K562 (cell line): ENCODE measurements around the gene LRRC41. TPM values are rescaled to one million over a fixed set of nuclear protein-coding genes. Genes with fewer than 3 reads are reported as not detected.
A peak's percentile ranks its signal among the peaks of the same experiment; 100 is the strongest.

ENCODE experiments used
- CHD4 ChIP-seq: fragments of 200-600 bp; sonication (generic); IDR thresholded peaks from 3 replicates; pipeline ENCODE4 v1.6.1; 2012; ENCODE audit warnings: low read depth, mild to moderate bottlenecking, mixed read lengths, low read length, inconsistent platforms; ENCODE audit not compliant: insufficient read depth, insufficient replicate concordance, poor library complexity, severe bottlenecking
- KDM4B ChIP-seq, 2 experiments: fragments of 450-650 bp in 1 of 2; sonication (generic) in 1 of 2; IDR thresholded peaks; 2 replicates each; pipeline ENCODE4 v1.6.1; 2016 to 2017; ENCODE audit warnings: borderline replicate concordance in 2 of 2, antibody characterized with exemption in 1 of 2, low read depth in 1 of 2, mild to moderate bottlenecking in 1 of 2
- POLR2AphosphoS2 ChIP-seq: IDR thresholded peaks from 2 replicates; pipeline ENCODE4 v1.6.1; 2012; ENCODE audit warnings: low read length, improper control_type of control experiment
- POLR2B ChIP-seq: fragments of 450-650 bp; IDR thresholded peaks from 2 replicates; pipeline ENCODE4 v1.6.1; 2018; ENCODE audit warnings: low read depth; ENCODE audit not compliant: partially characterized antibody
- ZBTB17 ChIP-seq: fragments of 450-650 bp; formaldehyde crosslinking; IDR thresholded peaks from 2 replicates; pipeline ENCODE4 v1.4.0; 2020; ENCODE audit warnings: mild to moderate bottlenecking
- ZMIZ1 ChIP-seq, 2 experiments: fragments of 150-350 bp in 1 of 2; IDR thresholded peaks; 2 replicates each; pipeline ENCODE4 v1.6.1; 2012 to 2016; ENCODE audit warnings: low read depth in 2 of 2, low read length in 2 of 2, mild to moderate bottlenecking in 1 of 2, moderate library complexity in 1 of 2
- polyA plus RNA-seq, 8 experiments: library from polyadenylated mRNA; depleted of rRNA in 4 of 8; stranded (reverse) in 5 of 8; unstranded in 3 of 8; fragments of >200 nt; fragmentation: Nextera tagmentation in 2 of 8; fragmentation: Illumina TruSeq in 1 of 8; extraction: Ambion mirVana in 2 of 8; extraction: Trizol in 1 of 8; gene quantifications; 2 replicates each; pipeline versions ENCODE4 v1.2.1 to v1.2.3, GENCODE V29; 2011 to 2014; ENCODE audit warnings: inconsistent platforms in 1 of 8, missing spikeins in 1 of 8
- total RNA-seq, 7 experiments: library from RNA; depleted of rRNA in 6 of 7; stranded (reverse); fragments of >200 nt in 6 of 7; fragmentation: Illumina TruSeq in 2 of 7; extraction: Trizol in 2 of 7; gene quantifications; 2 replicates each; pipeline versions ENCODE4 v1.2.1 to v1.2.3, GENCODE V29; 2011 to 2021; ENCODE audit warnings: low replicate concordance in 1 of 7

Gene LRRC41
- total and polyA plus RNA-seq, 9 of the 15 experiments (the other 6 are each of a cell fraction or from before 2014, with no cell fraction given) = 10.5 to 64.7 (median 44.2) TPM

DNA sequence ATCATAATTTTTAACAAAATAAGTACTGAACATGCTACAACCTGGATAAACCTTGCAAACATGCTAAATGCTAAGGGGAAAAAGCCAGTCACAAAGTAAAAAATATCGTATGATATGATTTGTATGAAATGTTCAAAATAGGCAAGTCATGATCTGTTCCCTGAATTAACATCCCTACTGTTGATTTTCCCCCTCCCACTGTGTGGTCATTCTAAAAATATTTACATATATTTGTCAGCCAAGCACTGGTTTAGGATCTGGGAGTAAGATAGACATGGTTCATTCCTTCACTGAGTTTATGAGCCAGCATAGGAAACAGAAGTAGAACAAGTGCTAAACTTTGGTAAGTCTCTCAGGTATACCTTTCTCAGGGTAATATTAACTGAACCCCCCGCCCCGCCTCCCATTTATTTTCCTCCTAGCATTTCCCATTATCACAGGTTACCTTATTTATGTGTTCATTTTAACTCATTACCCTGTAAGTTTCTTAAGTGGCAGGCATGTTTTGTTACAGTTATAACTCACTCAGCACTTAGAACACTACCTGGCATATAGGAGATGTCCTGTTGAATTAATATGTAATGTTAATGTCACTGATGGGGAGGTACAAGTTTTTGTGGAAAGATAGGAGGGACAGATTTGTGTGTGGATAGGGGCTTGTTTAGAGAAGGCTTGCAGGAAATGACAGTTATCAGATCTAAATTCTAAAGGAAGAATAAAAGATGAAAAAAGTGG, 12.4 kb upstream of the LRRC41 start (continued):
- no peak for TF ChIP-seq ZMIZ1 (IDR thresholded peaks at IDR 0.05; ENCODE audit: low read depth in 2 of 2, low read length in 2 of 2)
- no peak for TF ChIP-seq CHD4
- TF ChIP-seq KDM4B (IDR thresholded peaks at IDR 0.05; ENCODE audit: borderline replicate concordance in 2 of 2, low read depth in 1 of 2) = no peak
- peak; percentile 55 for TF ChIP-seq POLR2B
- no peak for TF ChIP-seq ZBTB17 (CRISPR knock-in tag)
- peak; percentile 94 for TF ChIP-seq POLR2AphosphoS2
- TF ChIP-seq, all 486 proteins: peak for 14
